ENCODE data around the gene CBLB. TPM values are rescaled to one million over a fixed set of nuclear protein-coding genes. Genes with fewer than 3 reads are reported as not detected.
A peak's percentile ranks its signal among the peaks of the same experiment; 100 is the strongest.

The CBLB gene
- 41.5 TPM for total RNA-seq
- long read RNA-seq, full-length matches to known transcripts = 1 of 21 reads
- long read RNA-seq, partial matches to known transcripts = 6 of 21 reads
- long read RNA-seq, other reads (novel, unspliced or antisense) = 14 of 21 reads

GRCh38 chr3:105868742-105869530, at the start of gene CBLB:
Gene CBLB, minus strand, starts transcription at chr3:105869012. Its CDS starts 1,435 bp downstream, at chr3:105867577.
- no peaks in the 10 kb centered on the region for H3K27me3 ChIP-seq
- intact Hi-C loops (cut with DNase I) = no loop called here
- H3K36me3 ChIP-seq = no peaks in the 10 kb centered on the region
- peaks cover 22% of the 10 kb centered on the region for H3K4me1 ChIP-seq
- H3K27ac ChIP-seq = peak within 1 kb of the TSS; percentile 96
- no peaks in the 10 kb centered on the region for H3K9me3 ChIP-seq
- ATAC-seq (peak; percentile 97), DNase-seq (peak; percentile 95)
- no peak for TF ChIP-seq CTCF (IDR thresholded peaks at IDR 0.05)
- peak within 1 kb of the TSS; percentile 84 for H3K4me3 ChIP-seq

GRCh38 chr3:105916767-105917166, 48.0 kb upstream of the CBLB start:
- intact Hi-C loops (cut with DNase I) = no loop called here
- Histone ChIP-seq H3K4me3 (no peak overlapping the region), H3K4me1 (no peaks in the 10 kb centered on the region), H3K36me3 (no peaks in the 10 kb centered on the region), H3K27ac (no peak overlapping the region), H3K27me3 (no peaks in the 10 kb centered on the region), H3K9me3 (no peaks in the 10 kb centered on the region)
- TF ChIP-seq CTCF (IDR thresholded peaks at IDR 0.05) = no peak
- no peak for DNase-seq
- no peak for ATAC-seq

GRCh38 chr3:105915524-105915923, 46.7 kb upstream of the CBLB start:
- Histone ChIP-seq H3K27ac (no peak overlapping the region), H3K27me3 (no peaks in the 10 kb centered on the region), H3K4me3 (no peak overlapping the region), H3K36me3 (no peaks in the 10 kb centered on the region), H3K9me3 (no peaks in the 10 kb centered on the region), H3K4me1 (no peaks in the 10 kb centered on the region)
- no peak for TF ChIP-seq CTCF (IDR thresholded peaks at IDR 0.05)
- DNase-seq (no peak), ATAC-seq (no peak)
- intact Hi-C loops (cut with DNase I) = no loop called here

- H3K36me3 ChIP-seq = no peaks in the 10 kb centered on the region
- H3K4me3 ChIP-seq = no peak overlapping the region
- intact Hi-C loops (cut with DNase I) = no loop called here
- no peak overlapping the region for H3K27ac ChIP-seq
- ATAC-seq (no peak), DNase-seq (no peak)
- H3K27me3 ChIP-seq = no peaks in the 10 kb centered on the region
- no peaks in the 10 kb centered on the region for H3K9me3 ChIP-seq
- TF ChIP-seq CTCF (IDR thresholded peaks at IDR 0.05) = no peak
- no peaks in the 10 kb centered on the region for H3K4me1 ChIP-seq
Observed at GRCh38 chr3:105913616-105914015, 44.8 kb upstream of the CBLB start.

GRCh38 chr3:105912891-105913290, 44.1 kb upstream of the CBLB start:
- no peak for TF ChIP-seq CTCF (IDR thresholded peaks at IDR 0.05)
- H3K4me1 ChIP-seq = no peaks in the 10 kb centered on the region
- no peak overlapping the region for H3K4me3 ChIP-seq
- intact Hi-C loops (cut with DNase I) = no loop called here
- no peak for DNase-seq
- ATAC-seq = no peak
- no peaks in the 10 kb centered on the region for H3K27me3 ChIP-seq
- no peaks in the 10 kb centered on the region for H3K9me3 ChIP-seq
- no peaks in the 10 kb centered on the region for H3K36me3 ChIP-seq
- H3K27ac ChIP-seq = no peak overlapping the region

Data from upper lobe of right lung (tissue), 1 donor.